GM12865 (cell line): ENCODE data around the gene SEMA3A.

Experiments used
- DNase-seq: peaks from one replicate; pipeline ENCODE4 v3.0.0; 2010; ENCODE audit warnings: low read depth
- H3K4me3 ChIP-seq: 2 replicates; pipeline ENCODE4 v1.5.1; 2011; ENCODE audit warnings: mild to moderate bottlenecking, low read depth, low read length, control low read depth
- TF ChIP-seq, protein P1 (sequence below): IDR thresholded peaks from 2 replicates; pipeline ENCODE4 v1.5.1; 2011; ENCODE audit warnings: low read length, control low read depth, low read depth, inconsistent platforms; ENCODE audit not compliant: insufficient read depth; ENCODE audit errors: missing control alignments

The SEMA3A gene

GRCh38 chr7:84108787-84109186 lies 85.8 kb downstream of the SEMA3A start:
- no peak overlapping the region for H3K4me3 ChIP-seq
- DNase-seq, result no peak
- TF ChIP-seq, protein P1, sequence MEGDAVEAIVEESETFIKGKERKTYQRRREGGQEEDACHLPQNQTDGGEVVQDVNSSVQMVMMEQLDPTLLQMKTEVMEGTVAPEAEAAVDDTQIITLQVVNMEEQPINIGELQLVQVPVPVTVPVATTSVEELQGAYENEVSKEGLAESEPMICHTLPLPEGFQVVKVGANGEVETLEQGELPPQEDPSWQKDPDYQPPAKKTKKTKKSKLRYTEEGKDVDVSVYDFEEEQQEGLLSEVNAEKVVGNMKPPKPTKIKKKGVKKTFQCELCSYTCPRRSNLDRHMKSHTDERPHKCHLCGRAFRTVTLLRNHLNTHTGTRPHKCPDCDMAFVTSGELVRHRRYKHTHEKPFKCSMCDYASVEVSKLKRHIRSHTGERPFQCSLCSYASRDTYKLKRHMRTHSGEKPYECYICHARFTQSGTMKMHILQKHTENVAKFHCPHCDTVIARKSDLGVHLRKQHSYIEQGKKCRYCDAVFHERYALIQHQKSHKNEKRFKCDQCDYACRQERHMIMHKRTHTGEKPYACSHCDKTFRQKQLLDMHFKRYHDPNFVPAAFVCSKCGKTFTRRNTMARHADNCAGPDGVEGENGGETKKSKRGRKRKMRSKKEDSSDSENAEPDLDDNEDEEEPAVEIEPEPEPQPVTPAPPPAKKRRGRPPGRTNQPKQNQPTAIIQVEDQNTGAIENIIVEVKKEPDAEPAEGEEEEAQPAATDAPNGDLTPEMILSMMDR, result no peak

DNA sequence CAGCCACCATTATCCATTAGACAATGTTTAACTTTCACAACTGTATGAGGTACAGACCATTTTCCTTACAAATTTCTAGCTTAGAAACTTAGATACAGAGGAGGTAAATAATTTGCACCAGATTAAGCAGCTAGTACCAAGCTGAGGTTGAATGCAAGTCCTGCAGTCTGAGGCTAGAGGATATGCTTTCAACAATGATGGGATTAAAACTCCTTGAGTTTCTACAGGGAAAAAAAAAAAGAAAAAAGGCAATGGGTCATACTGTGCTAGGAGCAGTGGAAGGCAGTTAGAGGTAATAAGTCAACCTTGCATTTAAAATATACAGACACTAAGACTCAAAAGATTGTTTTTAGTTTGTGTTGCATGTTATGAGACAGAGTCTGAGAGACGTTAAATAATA lies 86.5 kb downstream of the SEMA3A start:
- DNase-seq, result no peak
- TF ChIP-seq, protein P1, result no peak
- no peak overlapping the region for H3K4me3 ChIP-seq

GRCh38 chr7:84107259-84107658 lies 87.3 kb downstream of the SEMA3A start:
- no peak for DNase-seq
- TF ChIP-seq, protein P1, result no peak
- no peak overlapping the region for H3K4me3 ChIP-seq

DNA sequence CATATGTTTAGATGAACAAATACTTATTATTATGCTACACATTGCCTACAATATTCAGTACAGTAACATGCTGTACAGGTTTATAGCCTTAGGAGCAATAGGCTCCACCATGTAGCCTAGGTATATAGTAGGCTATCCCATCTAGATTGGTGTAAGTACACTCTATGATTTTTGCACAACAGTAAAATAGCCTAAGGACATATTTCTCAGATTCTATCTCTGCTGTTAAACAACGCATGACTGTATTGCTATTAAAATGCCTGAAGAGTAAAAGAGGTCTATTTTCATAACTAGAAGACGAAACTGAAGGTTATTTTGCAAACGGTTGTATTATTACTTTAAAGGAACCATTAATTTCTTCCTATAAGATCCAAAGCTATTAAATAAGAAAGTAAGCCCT lies 88.3 kb downstream of the SEMA3A start:
- TF ChIP-seq, protein P1, result no peak

GRCh38 chr7:84105586-84105985 lies 89.0 kb downstream of the SEMA3A start:
- DNase-seq, result no peak
- H3K4me3 ChIP-seq, result no peak overlapping the region
- TF ChIP-seq, protein P1, result no peak

More for the DNA sequence above, 88.3 kb downstream of the SEMA3A start:
- no peak overlapping the region for H3K4me3 ChIP-seq
- DNase-seq, result no peak

DNA sequence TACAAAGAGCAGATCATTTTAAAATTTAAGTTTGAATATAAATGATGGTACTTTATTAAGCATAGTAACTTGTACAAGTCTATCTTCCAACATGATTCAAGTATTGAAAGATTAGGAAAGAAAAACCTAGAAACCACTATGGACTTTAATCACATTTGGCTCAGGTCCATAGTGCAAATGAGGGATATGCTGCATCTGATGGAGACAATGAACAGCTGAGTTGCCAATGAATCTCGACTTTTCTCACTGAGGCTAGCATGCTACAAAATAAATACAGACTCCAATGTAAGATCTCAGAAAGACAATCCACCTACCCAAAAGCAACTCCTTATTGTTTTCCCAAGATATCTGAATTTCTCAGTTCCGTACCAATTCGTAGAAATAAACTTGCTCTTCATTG lies 89.8 kb downstream of the SEMA3A start:
- H3K4me3 ChIP-seq, result no peak overlapping the region
- no peak for DNase-seq
- TF ChIP-seq, protein P1, result no peak

GRCh38 chr7:84102213-84102612 lies 92.4 kb downstream of the SEMA3A start:
- no peak overlapping the region for H3K4me3 ChIP-seq
- DNase-seq, result no peak
- TF ChIP-seq, protein P1, result no peak
